GM12892 (cell line): ENCODE measurements around the gene KIAA0825.

ENCODE experiments used
- POLR2A ChIP-seq: IDR thresholded peaks from 2 replicates; pipeline ENCODE4 v1.6.1; 2011; ENCODE audit warnings: low read depth, low read length, control low read depth
- POLR2AphosphoS5 ChIP-seq: IDR thresholded peaks from 2 replicates; pipeline ENCODE4 v1.6.1; 2011; ENCODE audit warnings: low read depth, low read length, control low read depth
- TAF1 ChIP-seq: IDR thresholded peaks from 2 replicates; pipeline ENCODE4 v1.6.1; 2011; ENCODE audit warnings: low read depth, mild to moderate bottlenecking, control low read depth, low read length, borderline replicate concordance

DNA sequence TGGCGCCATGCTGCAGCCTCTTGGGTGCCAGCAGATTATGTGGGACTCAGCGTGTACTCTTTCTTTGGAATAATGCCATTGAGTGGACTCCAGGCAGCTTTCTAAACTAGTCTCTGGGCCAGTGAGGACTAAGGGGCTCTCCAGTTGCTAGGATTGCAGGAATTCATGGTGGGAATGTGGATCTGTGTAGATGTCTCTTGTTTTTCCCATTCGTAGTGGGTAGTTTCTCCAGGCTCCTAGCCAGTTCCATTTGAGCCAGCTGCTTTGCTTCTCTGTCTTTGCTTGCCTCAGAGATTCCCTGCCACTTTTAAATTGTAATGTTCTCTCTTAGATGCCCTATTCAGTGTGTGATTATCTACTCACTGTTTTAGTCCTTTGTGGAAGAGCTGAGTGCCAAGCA, 42.7 kb upstream of the KIAA0825 start:
- TF ChIP-seq POLR2A (no peak), TAF1 (no peak), POLR2AphosphoS5 (no peak)
